Measurements from ENCODE around the gene TCP1. TPM values are rescaled to one million over a fixed set of nuclear protein-coding genes. Genes with fewer than 3 reads are reported as not detected.
"Not testable (repeated sequence)": the region's sequence is repeated elsewhere in the genome, so short reads cannot be mapped to it uniquely, and the experiment has no call there.

The TCP1 gene
- total RNA-seq, 2 donors from 2014 or later, result 165 to 172 TPM

- intact Hi-C loops (cut with DNase I, micrococcal nuclease), result no loop called here
- ATAC-seq (no peak), DNase-seq (no peak)
These were observed 30.7 kb upstream of the TCP1 start for GRCh38 chr6:159819932-159820640.

GRCh38 chr6:159819098-159819497 is 29.7 kb upstream of the TCP1 start:
- no peak for ATAC-seq
- no peak for DNase-seq
- intact Hi-C loops (cut with DNase I, micrococcal nuclease), result no loop called here

- no peak for DNase-seq
- intact Hi-C loops (cut with DNase I, micrococcal nuclease), result no loop called here
- no peak for ATAC-seq
These were observed 28.7 kb upstream of the TCP1 start for GRCh38 chr6:159817951-159818739.

GRCh38 chr6:159816775-159817174 is 27.4 kb upstream of the TCP1 start:
- intact Hi-C loops (cut with DNase I, micrococcal nuclease); DNase-seq; ATAC-seq: not testable (repeated sequence)

GRCh38 chr6:159815410-159815809 is 26.0 kb upstream of the TCP1 start:
- intact Hi-C loops (cut with DNase I, micrococcal nuclease), result no loop called here
- ATAC-seq (no peak), DNase-seq (no peak)

- intact Hi-C loops (cut with DNase I, micrococcal nuclease), result no loop called here
- ATAC-seq (no peak), DNase-seq (no peak)
These were observed 24.4 kb upstream of the TCP1 start for GRCh38 chr6:159813781-159814180.

GRCh38 chr6:159809149-159809548 is 19.7 kb upstream of the TCP1 start:
- intact Hi-C loops (cut with DNase I, micrococcal nuclease), result no loop called here
- ATAC-seq (no peak), DNase-seq (no peak)

GRCh38 chr6:159808647-159809046 is 19.2 kb upstream of the TCP1 start:
- no peak for ATAC-seq
- intact Hi-C loops (cut with DNase I, micrococcal nuclease), result no loop called here
- DNase-seq, result no peak

GRCh38 chr6:159807150-159807858 is 17.9 kb upstream of the TCP1 start:
- no peak for DNase-seq
- ATAC-seq, result peak; percentile 92
- intact Hi-C loops (cut with DNase I, micrococcal nuclease), result no loop called here

- DNase-seq, result no peak
- intact Hi-C loops (cut with DNase I, micrococcal nuclease), result no loop called here
- no peak for ATAC-seq
These were observed 16.6 kb upstream of the TCP1 start for GRCh38 chr6:159806021-159806458.

- ATAC-seq, result no peak
- no peak for DNase-seq
- intact Hi-C loops (cut with DNase I, micrococcal nuclease), result no loop called here
These were observed 16.1 kb upstream of the TCP1 start for GRCh38 chr6:159805440-159806020.

- ATAC-seq (peak; percentile 66), DNase-seq (peak in 1 of 2 donors; percentile 45)
- intact Hi-C loops (cut with DNase I, micrococcal nuclease), result no loop called here
These were observed 15.1 kb upstream of the TCP1 start for GRCh38 chr6:159804504-159804903.

GRCh38 chr6:159801935-159802334 is 12.5 kb upstream of the TCP1 start:
- DNase-seq, result no peak
- intact Hi-C loops (cut with DNase I, micrococcal nuclease), result no loop called here
- ATAC-seq, result peak; percentile 58

- DNase-seq (no peak), ATAC-seq (no peak)
- intact Hi-C loops (cut with DNase I, micrococcal nuclease), result no loop called here
These were observed 10.9 kb upstream of the TCP1 start, which contains the start of gene PNLDC1 for GRCh38 chr6:159800141-159800865. Gene PNLDC1, plus strand, starts transcription at chr6:159800276. Its CDS starts 32 bp downstream, at chr6:159800308.

GRCh38 chr6:159797554-159797953 is 8.2 kb upstream of the TCP1 start:
- intact Hi-C loops (cut with DNase I, micrococcal nuclease), result no loop called here
- ATAC-seq (no peak), DNase-seq (no peak)

GRCh38 chr6:159794976-159795375 is 5.6 kb upstream of the TCP1 start:
- DNase-seq; ATAC-seq; intact Hi-C loops (cut with DNase I, micrococcal nuclease): not testable (repeated sequence)

- intact Hi-C loops (cut with DNase I, micrococcal nuclease), result no loop called here
- no peak for DNase-seq
- peak; percentile 11 for ATAC-seq
These were observed 1.7 kb upstream of the TCP1 start for GRCh38 chr6:159790956-159791598.
